ENCODE measurements around the gene GDI2. TPM values are rescaled to one million over a fixed set of nuclear protein-coding genes. Genes with fewer than 3 reads are reported as not detected.

The GDI2 gene
- total and polyA plus RNA-seq, 9 of the 15 experiments (the other 6 are each of a cell fraction or from before 2014, with no cell fraction given) = 262 to 424 (median 287) TPM

- TF ChIP-seq, protein P1, sequence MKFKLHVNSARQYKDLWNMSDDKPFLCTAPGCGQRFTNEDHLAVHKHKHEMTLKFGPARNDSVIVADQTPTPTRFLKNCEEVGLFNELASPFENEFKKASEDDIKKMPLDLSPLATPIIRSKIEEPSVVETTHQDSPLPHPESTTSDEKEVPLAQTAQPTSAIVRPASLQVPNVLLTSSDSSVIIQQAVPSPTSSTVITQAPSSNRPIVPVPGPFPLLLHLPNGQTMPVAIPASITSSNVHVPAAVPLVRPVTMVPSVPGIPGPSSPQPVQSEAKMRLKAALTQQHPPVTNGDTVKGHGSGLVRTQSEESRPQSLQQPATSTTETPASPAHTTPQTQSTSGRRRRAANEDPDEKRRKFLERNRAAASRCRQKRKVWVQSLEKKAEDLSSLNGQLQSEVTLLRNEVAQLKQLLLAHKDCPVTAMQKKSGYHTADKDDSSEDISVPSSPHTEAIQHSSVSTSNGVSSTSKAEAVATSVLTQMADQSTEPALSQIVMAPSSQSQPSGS (CRISPR knock-in tag; IDR thresholded peaks at IDR 0.05) = no peak
- TF ChIP-seq NCOA1 (IDR thresholded peaks at IDR 0.05; ENCODE audit: low read depth) (no peak; the same call in 1 of the 2 replicates), MAFG (tag; conservative IDR thresholded peaks at IDR 0.05) (peak; percentile 98), MED1 (CRISPR knock-in tag; IDR thresholded peaks at IDR 0.05; ENCODE audit: borderline replicate concordance) (no peak), TEAD4 (IDR thresholded peaks at IDR 0.05; ENCODE audit: low read length) (0 out of 2 replicates have a peak, but pooled peaks have one; percentile 10), TEAD4 (CRISPR knock-in tag; IDR thresholded peaks at IDR 0.05; ENCODE audit: borderline replicate concordance) (no peak), BCOR (IDR thresholded peaks at IDR 0.05) (no peak), MIER1 (IDR thresholded peaks at IDR 0.05; ENCODE audit: low read depth) (no peak), PCBP2 (IDR thresholded peaks at IDR 0.05; ENCODE audit: low read depth, low read length, poor library complexity, severe bottlenecking) (no peak), HDAC8 (tag; IDR thresholded peaks at IDR 0.05) (no peak), ZBTB49 (CRISPR knock-in tag; IDR thresholded peaks at IDR 0.05; ENCODE audit: borderline replicate concordance) (no peak), NR2C2 (CRISPR knock-in tag; IDR thresholded peaks at IDR 0.05) (no peak), NR2C2 (tag; IDR thresholded peaks at IDR 0.05) (peak; percentile 61; the same call in 1 of the 2 replicates), PHF20 (IDR thresholded peaks at IDR 0.05; ENCODE audit: partially characterized antibody) (no peak), HNRNPUL1 (IDR thresholded peaks at IDR 0.05; ENCODE audit: low read length) (no peak), RAD51 (IDR thresholded peaks at IDR 0.05; ENCODE audit: borderline replicate concordance, low read depth) (peak; percentile 46; the same call in 1 of the 2 replicates), THRAP3 (IDR thresholded peaks at IDR 0.05; ENCODE audit: borderline replicate concordance) (0 out of 2 replicates have a peak, but pooled peaks have one; percentile 57), TRIM24 (IDR thresholded peaks at IDR 0.05) (peak in 1 of 2 experiments; percentile 3; a peak in 1 of 4 replicates), BRD4 (IDR thresholded peaks at IDR 0.05) (0 out of 2 replicates have a peak, but pooled peaks have one; percentile 55), ZNF384 (IDR thresholded peaks at IDR 0.05; ENCODE audit: low read depth, low read length) (no peak), MAFK (IDR thresholded peaks at IDR 0.05; ENCODE audit: low read length) (peak; percentile 98), NR3C1 (CRISPR knock-in tag; IDR thresholded peaks at IDR 0.05) (no peak)
- TF ChIP-seq, protein P2, sequence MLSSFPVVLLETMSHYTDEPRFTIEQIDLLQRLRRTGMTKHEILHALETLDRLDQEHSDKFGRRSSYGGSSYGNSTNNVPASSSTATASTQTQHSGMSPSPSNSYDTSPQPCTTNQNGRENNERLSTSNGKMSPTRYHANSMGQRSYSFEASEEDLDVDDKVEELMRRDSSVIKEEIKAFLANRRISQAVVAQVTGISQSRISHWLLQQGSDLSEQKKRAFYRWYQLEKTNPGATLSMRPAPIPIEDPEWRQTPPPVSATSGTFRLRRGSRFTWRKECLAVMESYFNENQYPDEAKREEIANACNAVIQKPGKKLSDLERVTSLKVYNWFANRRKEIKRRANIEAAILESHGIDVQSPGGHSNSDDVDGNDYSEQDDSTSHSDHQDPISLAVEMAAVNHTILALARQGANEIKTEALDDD (IDR thresholded peaks at IDR 0.05) = no peak
- TF ChIP-seq, protein P3, sequence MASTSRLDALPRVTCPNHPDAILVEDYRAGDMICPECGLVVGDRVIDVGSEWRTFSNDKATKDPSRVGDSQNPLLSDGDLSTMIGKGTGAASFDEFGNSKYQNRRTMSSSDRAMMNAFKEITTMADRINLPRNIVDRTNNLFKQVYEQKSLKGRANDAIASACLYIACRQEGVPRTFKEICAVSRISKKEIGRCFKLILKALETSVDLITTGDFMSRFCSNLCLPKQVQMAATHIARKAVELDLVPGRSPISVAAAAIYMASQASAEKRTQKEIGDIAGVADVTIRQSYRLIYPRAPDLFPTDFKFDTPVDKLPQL (IDR thresholded peaks at IDR 0.05; ENCODE audit: extremely low read depth, insufficient read length) = no peak
These were observed 1.2 kb upstream of the GDI2 start (continued) for GRCh38 chr10:5814110-5815107.

Data from K562 (cell line).